HL-60 (cell line): ENCODE data around the gene HNRNPC.

Source experiments
- DNase-seq, 2 experiments: peaks; one replicate each; pipeline ENCODE4 v3.0.0-alpha.2; 2010 to 2020; ENCODE audit warnings: low read depth in 1 of 2, low spot score in 1 of 2
- H3K27ac ChIP-seq: fragments of 250-450 bp; sonication (Bioruptor Pico); replicated peaks from 2 replicates; pipeline ENCODE4 v1.5.1; 2020; ENCODE audit warnings: mild to moderate bottlenecking, moderate library complexity
- H3K27me3 ChIP-seq: fragments of 250-450 bp; sonication (Bioruptor Pico); 2 replicates; pipeline ENCODE4 v1.5.1; 2021; ENCODE audit warnings: mild to moderate bottlenecking, moderate library complexity; ENCODE audit not compliant: insufficient read depth, poor library complexity, severe bottlenecking
- H3K4me3 ChIP-seq: replicated peaks from 2 replicates; pipeline ENCODE4 v1.5.1; 2011; ENCODE audit warnings: mild to moderate bottlenecking, control low read depth, low read length; ENCODE audit not compliant: insufficient read depth
- CTCF ChIP-seq: IDR thresholded peaks from one replicate; pipeline ENCODE4 v1.5.1; 2011; ENCODE audit warnings: low read length, control low read depth, inconsistent platforms; ENCODE audit not compliant: insufficient read depth
- GABPA ChIP-seq: IDR thresholded peaks from 2 replicates; pipeline ENCODE4 v1.6.1; 2012; ENCODE audit warnings: low read depth
- POLR2AphosphoS5 ChIP-seq: IDR thresholded peaks from 2 replicates; pipeline ENCODE4 v1.6.1; 2012; ENCODE audit warnings: low read depth
- REST ChIP-seq: IDR thresholded peaks from 2 replicates; pipeline ENCODE4 v1.6.1; 2012; ENCODE audit warnings: low read depth; ENCODE audit not compliant: insufficient replicate concordance
- SPI1 ChIP-seq: IDR thresholded peaks from 2 replicates; pipeline ENCODE4 v1.6.1; 2012; ENCODE audit warnings: low read depth, mild to moderate bottlenecking, borderline replicate concordance

Gene HNRNPC

GRCh38 chr14:21202463-21203358, 66.5 kb downstream of the HNRNPC start:
- Histone ChIP-seq H3K27me3 (no peaks in the 10 kb centered on the region), H3K4me3 (no peak overlapping the region), H3K27ac (no peak overlapping the region)
- DNase-seq: peak in 1 of 2 experiments; percentile 9
- TF ChIP-seq SPI1 (no peak), REST (no peak), GABPA (no peak), POLR2AphosphoS5 (no peak; the same call in 1 of the 2 replicates), CTCF (no peak)

DNA sequence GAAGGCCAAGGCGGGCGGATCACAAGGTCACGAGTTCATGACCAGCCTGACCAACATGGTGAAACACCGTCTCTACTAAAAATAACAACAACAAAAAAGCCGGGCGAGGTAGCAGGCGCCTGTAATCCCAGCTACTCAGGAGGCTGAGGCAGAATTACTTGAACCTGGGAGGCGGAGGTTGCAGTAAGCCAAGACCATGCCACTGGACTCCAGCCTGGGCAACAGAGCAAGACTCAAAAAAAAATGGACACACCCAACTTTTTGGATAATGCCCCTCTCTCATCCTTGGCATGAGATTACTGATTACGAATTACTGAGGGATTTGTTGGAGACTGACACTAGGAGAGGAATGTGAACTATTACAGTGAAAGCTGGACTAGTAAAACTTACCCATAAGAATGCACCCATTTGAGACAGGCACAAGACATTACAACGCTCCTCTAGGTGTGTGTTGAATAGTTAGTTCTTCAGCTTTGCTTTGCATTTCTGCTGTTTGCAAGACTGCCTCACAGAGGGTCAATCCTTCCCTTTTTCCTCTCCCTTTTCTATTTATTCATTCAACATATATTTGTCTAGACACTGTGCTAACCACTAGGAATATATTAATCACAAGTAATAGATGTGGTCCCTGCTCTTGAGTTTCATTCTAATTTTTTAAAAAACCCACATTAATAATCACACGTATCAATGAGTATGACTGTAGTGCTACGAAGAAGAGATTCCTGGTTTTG, 67.3 kb downstream of the HNRNPC start:
- no peak for DNase-seq
- no peaks in the 10 kb centered on the region for H3K27me3 ChIP-seq
- no peak for TF ChIP-seq POLR2AphosphoS5
- TF ChIP-seq SPI1: no peak
- no peak for TF ChIP-seq REST
- no peak for TF ChIP-seq CTCF
- TF ChIP-seq GABPA: no peak
- no peak overlapping the region for H3K27ac ChIP-seq
- H3K4me3 ChIP-seq: no peak overlapping the region

DNA sequence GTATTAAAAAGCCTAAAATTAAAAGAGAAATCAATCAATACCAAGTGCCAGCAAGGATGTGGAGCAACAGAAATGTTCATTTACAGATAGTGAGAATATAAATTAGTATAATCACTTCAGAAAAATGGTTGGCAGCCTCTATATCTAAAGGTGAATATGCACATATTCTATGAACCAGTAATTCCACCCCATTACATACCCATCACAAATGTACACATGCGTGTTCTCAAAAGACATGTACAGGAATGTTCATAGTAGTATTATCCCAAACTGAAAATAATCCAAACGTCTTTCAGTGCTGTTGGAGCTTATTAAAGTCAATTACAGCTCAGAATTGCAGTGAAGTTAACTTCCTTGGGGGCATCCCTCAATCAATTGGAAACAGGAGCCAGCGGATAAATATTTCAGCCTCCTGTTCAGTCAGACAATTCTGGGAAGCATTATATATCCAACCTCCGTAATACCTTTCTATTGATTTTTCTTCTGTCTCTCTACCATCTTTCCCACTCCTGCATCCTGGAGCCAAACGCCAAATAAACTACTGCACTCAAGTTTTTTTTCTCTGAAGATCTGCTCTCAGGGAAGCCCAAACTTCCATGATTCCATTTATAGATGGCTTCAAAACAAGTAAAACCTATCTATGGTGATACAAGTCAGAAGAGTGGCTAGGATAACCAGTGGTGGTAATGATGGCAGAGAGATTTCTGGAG, 68.3 kb downstream of the HNRNPC start:
- TF ChIP-seq POLR2AphosphoS5 (peak; percentile 27; the same call in 1 of the 2 replicates), CTCF (no peak), REST (no peak), GABPA (no peak), SPI1 (no peak)

More for the DNA sequence above, 68.3 kb downstream of the HNRNPC start:
- Histone ChIP-seq H3K4me3 (no peak overlapping the region), H3K27me3 (no peaks in the 10 kb centered on the region), H3K27ac (no peak overlapping the region)
- no peak for DNase-seq
